HG03095 (cell line): Measurements from ENCODE around the gene RARS2.
"Not testable (repeated sequence)": the region's sequence is repeated elsewhere in the genome, so short reads cannot be mapped to it uniquely, and the experiment has no call there.

Source experiments
- ATAC-seq: cut with Tn5 transposase; IDR thresholded peaks from one replicate; pipeline ENCODE4 v1.9.1; 2021; ENCODE audit warnings: moderate library complexity; ENCODE audit not compliant: unreplicated experiment

Gene RARS2

DNA sequence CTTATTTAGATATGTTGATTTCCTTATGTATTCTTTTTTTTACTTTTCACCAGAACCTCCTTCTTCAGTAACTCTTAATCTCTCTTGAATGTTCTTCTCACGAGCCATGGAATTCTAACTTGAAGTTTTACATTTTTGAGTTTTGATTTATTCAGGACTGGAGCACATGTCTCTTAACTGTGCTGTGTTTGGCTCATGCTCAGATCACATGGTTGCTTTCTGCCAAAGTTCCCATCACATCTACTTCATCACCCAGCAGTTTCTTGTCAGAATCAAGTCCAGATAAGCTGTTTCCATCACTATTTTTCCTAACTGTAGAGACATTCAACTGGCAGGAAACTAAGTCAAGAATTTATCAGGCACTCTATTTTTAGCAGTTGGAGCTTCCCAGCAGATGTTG, 85.3 kb downstream of the RARS2 start:
- ATAC-seq = no peak

- no peak for ATAC-seq
These were observed 87.8 kb downstream of the RARS2 start for GRCh38 chr6:87501809-87502572.

GRCh38 chr6:87498048-87498447, 91.7 kb downstream of the RARS2 start:
- ATAC-seq = no peak

DNA sequence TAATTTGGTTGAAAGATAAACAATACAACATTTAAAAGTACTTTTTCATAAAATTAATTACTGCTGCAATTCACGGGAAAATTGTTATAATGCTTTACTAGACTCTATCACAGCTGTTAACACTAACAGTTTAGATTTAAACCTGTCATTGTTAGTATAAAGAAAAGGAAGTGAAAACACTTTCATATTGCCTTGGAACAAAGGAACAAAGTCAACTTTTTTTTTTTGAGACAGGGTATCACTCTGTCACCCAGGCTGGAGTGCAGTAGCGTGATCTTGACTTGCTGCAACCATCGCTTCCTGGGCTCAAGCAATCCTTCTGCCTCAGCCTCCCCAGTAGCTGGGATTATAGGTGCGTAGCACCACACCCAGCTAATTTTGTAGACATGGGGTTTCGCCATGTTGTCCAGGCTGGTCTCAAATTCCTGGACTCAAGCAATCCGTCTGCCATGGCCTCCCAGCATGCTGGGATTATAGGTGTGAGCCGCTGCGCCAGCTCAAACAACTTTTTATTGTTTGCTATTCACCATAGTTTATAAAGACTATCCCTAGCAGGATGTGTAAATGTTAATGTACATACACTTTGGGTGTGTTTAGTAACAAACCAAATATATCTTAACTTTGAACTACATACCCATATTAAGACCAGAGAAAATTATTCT, 94.9 kb downstream of the RARS2 start:
- peak; percentile 91 for ATAC-seq

DNA sequence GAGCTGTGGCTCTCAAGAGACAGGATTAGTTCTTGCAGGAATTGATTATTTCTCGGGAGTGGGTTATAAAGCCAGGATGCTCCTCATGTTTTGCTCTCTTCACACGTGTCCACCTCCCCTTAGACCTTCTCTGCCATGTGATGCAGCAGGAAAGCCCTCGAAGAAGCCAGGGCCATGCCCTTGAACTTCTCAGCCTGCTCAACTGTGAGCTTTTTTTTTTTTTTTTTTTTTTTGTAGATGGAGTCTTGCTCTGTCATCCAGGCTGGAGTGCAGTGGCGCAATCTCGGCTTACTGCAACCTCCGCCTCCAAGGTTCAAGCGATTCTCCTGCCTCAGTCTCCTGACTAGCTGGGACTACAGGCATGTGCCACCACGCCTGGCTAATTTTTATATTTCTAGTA, 100.5 kb downstream of the RARS2 start:
- ATAC-seq = not testable (repeated sequence)

- no peak for ATAC-seq
These were observed 102.2 kb downstream of the RARS2 start for GRCh38 chr6:87487555-87487954.

GRCh38 chr6:87484491-87484890, 105.3 kb downstream of the RARS2 start:
- ATAC-seq = no peak

DNA sequence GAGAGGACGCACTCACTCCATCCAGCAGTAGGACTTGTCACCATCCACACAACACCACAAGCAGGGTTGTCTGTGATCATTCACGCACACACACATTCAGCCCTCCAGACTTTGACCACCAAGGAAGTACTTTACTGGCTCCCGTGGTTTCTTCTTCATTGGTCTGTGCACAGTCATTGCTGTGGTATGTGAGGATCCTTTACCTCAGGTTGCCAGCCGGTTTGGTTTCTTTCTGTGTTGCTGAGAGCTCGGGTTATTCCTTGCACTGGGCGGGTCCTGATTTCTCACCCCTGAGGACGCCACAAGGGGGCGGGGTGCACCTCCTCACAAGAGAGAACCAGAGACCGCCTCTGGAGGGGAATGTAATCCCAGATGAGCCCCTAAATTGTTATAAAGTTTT, 105.9 kb downstream of the RARS2 start:
- no peak for ATAC-seq

DNA sequence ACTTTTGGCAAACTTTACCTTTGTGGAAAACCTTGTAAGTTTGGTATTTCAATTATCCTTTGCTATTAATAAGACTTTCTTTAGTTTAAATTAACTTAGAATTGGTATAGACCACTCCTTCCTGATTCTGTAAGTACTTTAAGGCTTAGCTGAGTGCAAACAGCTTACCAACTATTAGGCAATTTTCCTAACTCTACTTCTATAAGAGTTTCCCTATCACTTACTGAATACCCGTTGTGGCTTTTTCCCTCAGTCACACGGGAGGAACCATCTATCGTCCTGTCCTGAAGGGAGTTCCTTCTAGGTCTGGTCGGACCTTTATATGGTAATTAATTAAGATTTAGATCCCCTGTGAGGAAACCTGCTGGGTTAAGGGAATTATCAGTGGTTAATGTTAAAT, 107.4 kb downstream of the RARS2 start:
- no peak for ATAC-seq

- ATAC-seq = no peak
These were observed 107.9 kb downstream of the RARS2 start for GRCh38 chr6:87481931-87482330.

- ATAC-seq = peak; percentile 63
These were observed 116.3 kb downstream of the RARS2 start for GRCh38 chr6:87473419-87473903.

DNA sequence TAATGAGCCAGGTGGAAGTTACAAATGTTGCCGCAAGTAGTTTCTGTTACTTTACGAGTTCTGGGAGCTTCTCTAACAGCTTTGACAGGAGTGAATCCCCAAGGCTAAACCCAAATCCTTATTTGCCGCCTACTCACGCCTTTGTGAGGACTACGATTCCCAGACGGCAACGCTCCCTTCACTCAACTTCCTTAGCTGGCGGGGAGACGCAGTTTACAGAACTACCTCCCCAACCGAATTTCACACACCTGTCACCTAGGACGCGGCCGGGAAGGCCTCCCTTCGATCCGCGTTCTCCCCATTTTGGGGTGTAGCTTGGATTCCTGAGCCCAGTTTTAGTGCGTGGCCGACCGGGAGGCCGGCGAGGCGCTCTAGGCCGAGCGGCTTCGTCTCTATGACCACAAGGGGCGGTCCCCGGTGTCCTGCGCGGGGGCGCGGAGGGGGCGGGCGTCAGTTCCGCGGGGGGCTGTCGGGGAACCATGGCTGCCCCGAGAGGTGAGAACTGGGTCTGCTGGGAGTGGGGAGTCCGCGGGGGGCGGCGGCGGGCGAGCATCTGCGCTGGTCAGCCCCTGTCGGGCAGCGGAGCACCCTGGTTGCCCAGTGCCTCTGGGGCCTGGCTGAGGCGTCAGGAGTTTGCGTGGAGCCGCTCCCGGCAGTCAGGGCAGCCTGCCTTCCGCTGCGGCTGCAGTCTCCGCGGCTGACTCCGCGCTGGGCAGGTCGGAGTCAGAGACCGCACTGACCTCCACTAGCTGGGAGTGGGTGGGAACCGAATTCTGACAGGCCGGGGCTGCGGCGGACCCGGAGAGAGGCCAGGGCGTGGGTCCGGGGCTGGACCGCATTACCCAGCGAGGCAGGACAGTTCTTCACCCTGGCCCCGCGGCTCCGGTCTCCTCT, 117.0 kb downstream of the RARS2 start, which contains the start of gene SLC35A1:
Gene SLC35A1, plus strand, starts transcription at position 450 of the 894 bp plus-strand sequence. Its CDS starts 30 bp downstream, at position 480.
- ATAC-seq = peak; percentile 96

DNA sequence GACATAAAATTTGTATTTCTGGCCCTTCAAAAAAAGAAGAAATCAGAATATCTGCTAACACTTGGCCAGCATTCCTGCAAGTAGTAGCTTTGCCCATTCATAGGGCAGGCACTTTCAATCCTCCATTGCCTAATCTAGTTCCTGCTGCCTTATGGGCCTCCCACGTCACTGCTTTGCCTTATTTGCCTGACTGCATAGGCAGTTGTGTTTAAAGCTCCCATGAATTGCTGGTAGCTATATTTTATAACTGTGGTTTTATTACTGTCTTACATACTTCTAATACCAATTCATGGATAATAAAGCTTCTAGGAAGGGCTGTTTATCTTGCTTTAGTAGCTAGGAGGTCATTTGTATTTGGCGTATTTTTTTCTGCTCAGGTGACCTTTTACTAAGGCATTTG, 124.7 kb downstream of the RARS2 start:
- no peak for ATAC-seq
